SK-N-SH treated with all-trans-retinoic acid at 6 μM for 48 hours (cell line): ENCODE measurements around the gene HTT.

ENCODE experiments used
- ATAC-seq: fragments of 200-7000 bp; cut with Tn5 transposase; 3 replicates; pipeline ENCODE4 v1.9.1; 2020; ENCODE audit warnings: mild to moderate bottlenecking, moderate library complexity
- BACH2 ChIP-seq: fragments of 250-450 bp; sonication (Bioruptor Pico); IDR thresholded peaks from 2 replicates; pipeline ENCODE4 v1.9.0; 2021; ENCODE audit warnings: mild to moderate bottlenecking, borderline replicate concordance
- CREB5 ChIP-seq: fragments of 250-450 bp; sonication (Bioruptor Pico); IDR thresholded peaks from 2 replicates; pipeline ENCODE4 v1.5.1; 2020; ENCODE audit warnings: low read depth, mild to moderate bottlenecking, moderate library complexity
- CSDC2 ChIP-seq: fragments of 250-450 bp; sonication (Bioruptor Pico); IDR thresholded peaks from 2 replicates; pipeline ENCODE4 v1.5.0; 2020; ENCODE audit warnings: mild to moderate bottlenecking, moderate library complexity
- CSRNP3 ChIP-seq: fragments of 250-450 bp; sonication (Bioruptor Pico); IDR thresholded peaks from 2 replicates; pipeline ENCODE4 v1.5.1; 2021; ENCODE audit warnings: mild to moderate bottlenecking, moderate library complexity
- ESRRG ChIP-seq: fragments of 250-450 bp; sonication (Bioruptor Pico); IDR thresholded peaks from 2 replicates; pipeline ENCODE4 v1.6.1; 2021; ENCODE audit warnings: mild to moderate bottlenecking
- GLIS3 ChIP-seq: fragments of 250-450 bp; sonication (Bioruptor Pico); IDR thresholded peaks from 2 replicates; pipeline ENCODE4 v1.5.0; 2020; ENCODE audit warnings: mild to moderate bottlenecking, moderate library complexity
- ISL1 ChIP-seq: fragments of 250-450 bp; sonication (Bioruptor Pico); IDR thresholded peaks from 2 replicates; pipeline ENCODE4 v2.1.2; 2022; ENCODE audit warnings: mild to moderate bottlenecking, moderate library complexity
- OSR1 ChIP-seq: fragments of 250-450 bp; sonication (Bioruptor Pico); IDR thresholded peaks from 2 replicates; pipeline ENCODE4 v1.8.0; 2022; ENCODE audit warnings: moderate library complexity, mild to moderate bottlenecking, inconsistent platforms
- POU6F1 ChIP-seq: fragments of 250-450 bp; sonication (Bioruptor Pico); IDR thresholded peaks from 2 replicates; pipeline ENCODE4 v1.8.0; 2021; ENCODE audit warnings: low read depth, mild to moderate bottlenecking, moderate library complexity, borderline replicate concordance
- PPARA ChIP-seq: fragments of 250-450 bp; sonication (Bioruptor Pico); IDR thresholded peaks from 2 replicates; pipeline ENCODE4 v1.5.0; 2020; ENCODE audit warnings: mild to moderate bottlenecking, borderline replicate concordance
- RARB ChIP-seq: fragments of 250-450 bp; sonication (Bioruptor Pico); IDR thresholded peaks from 2 replicates; pipeline ENCODE4 v1.8.0; 2021; ENCODE audit warnings: mild to moderate bottlenecking, moderate library complexity
- SNAI2 ChIP-seq: fragments of 250-450 bp; sonication (Bioruptor Pico); IDR thresholded peaks from 2 replicates; pipeline ENCODE4 v1.5.0; 2020; ENCODE audit warnings: mild to moderate bottlenecking, moderate library complexity
- TCF4 ChIP-seq: fragments of 250-450 bp; sonication (Bioruptor Pico); IDR thresholded peaks from 2 replicates; pipeline ENCODE4 v1.8.0; 2021; ENCODE audit warnings: mild to moderate bottlenecking, moderate library complexity, borderline replicate concordance
- TOX ChIP-seq: fragments of 250-450 bp; sonication (Bioruptor Pico); IDR thresholded peaks from 2 replicates; pipeline ENCODE4 v1.8.0; 2021; ENCODE audit warnings: mild to moderate bottlenecking, moderate library complexity, borderline replicate concordance
- TSHZ2 ChIP-seq: fragments of 250-450 bp; sonication (Bioruptor Pico); IDR thresholded peaks from 2 replicates; pipeline ENCODE4 v1.5.0; 2020; ENCODE audit warnings: mild to moderate bottlenecking, moderate library complexity
- ZFP3 ChIP-seq: fragments of 250-450 bp; sonication (Bioruptor Pico); IDR thresholded peaks from 2 replicates; pipeline ENCODE4 v1.5.0; 2020; ENCODE audit warnings: mild to moderate bottlenecking, moderate library complexity
- ZFP30 ChIP-seq: fragments of 450-650 bp; formaldehyde crosslinking; IDR thresholded peaks from 2 replicates; pipeline ENCODE4 v1.5.0; 2022; ENCODE audit warnings: mild to moderate bottlenecking, moderate library complexity
- ZNF565 ChIP-seq: fragments of 450-650 bp; formaldehyde crosslinking; conservative IDR thresholded peaks from 2 replicates; pipeline ENCODE4 v1.5.0; 2020; ENCODE audit warnings: low read depth, mild to moderate bottlenecking, moderate library complexity
- ZNF70 ChIP-seq: fragments of 450-650 bp; formaldehyde crosslinking; IDR thresholded peaks from 2 replicates; pipeline ENCODE4 v1.5.0; 2020; ENCODE audit warnings: mild to moderate bottlenecking, moderate library complexity
- ZNF8 ChIP-seq: fragments of 450-650 bp; formaldehyde crosslinking; IDR thresholded peaks from 2 replicates; pipeline ENCODE4 v1.5.0; 2020; ENCODE audit warnings: mild to moderate bottlenecking, moderate library complexity

HTT gene

GRCh38 chr4:3211866-3212265 is 137.4 kb downstream of the HTT start (continued):
- TF ChIP-seq CREB5 (CRISPR knock-in tag) (no peak), PPARA (CRISPR knock-in tag) (no peak), TOX (CRISPR knock-in tag) (no peak), ZNF70 (CRISPR knock-in tag) (no peak)

- TF ChIP-seq RARB (CRISPR knock-in tag) (no peak), ZNF565 (CRISPR knock-in tag) (no peak), ZNF8 (no peak), ISL1 (CRISPR knock-in tag) (no peak), CREB5 (CRISPR knock-in tag) (no peak), OSR1 (CRISPR knock-in tag) (no peak), POU6F1 (CRISPR knock-in tag) (no peak), SNAI2 (CRISPR knock-in tag) (no peak), BACH2 (CRISPR knock-in tag) (no peak), GLIS3 (CRISPR knock-in tag) (no peak), TCF4 (CRISPR knock-in tag) (no peak), ESRRG (CRISPR knock-in tag) (no peak)
- ATAC-seq: no peak
Observed at GRCh38 chr4:3212391-3213105, 138.1 kb downstream of the HTT start.

- ATAC-seq: no peak
- TF ChIP-seq SNAI2 (CRISPR knock-in tag): no peak
- no peak for TF ChIP-seq CREB5 (CRISPR knock-in tag)
Observed at GRCh38 chr4:3213106-3213425, 138.6 kb downstream of the HTT start.

- TF ChIP-seq POU6F1 (CRISPR knock-in tag) (no peak), ESRRG (CRISPR knock-in tag) (no peak), TCF4 (CRISPR knock-in tag) (no peak), ZNF8 (no peak), CREB5 (CRISPR knock-in tag) (no peak), RARB (CRISPR knock-in tag) (no peak), TOX (CRISPR knock-in tag) (no peak), OSR1 (CRISPR knock-in tag) (no peak), SNAI2 (CRISPR knock-in tag) (no peak), TSHZ2 (CRISPR knock-in tag) (no peak), PPARA (CRISPR knock-in tag) (no peak), ZNF565 (CRISPR knock-in tag) (no peak), CSRNP3 (CRISPR knock-in tag) (no peak), CSDC2 (CRISPR knock-in tag) (no peak), ZFP30 (CRISPR knock-in tag) (no peak), ZFP3 (CRISPR knock-in tag) (no peak), GLIS3 (CRISPR knock-in tag) (no peak)
- no peak for ATAC-seq
Observed at GRCh38 chr4:3213661-3214250, 139.3 kb downstream of the HTT start.
